Lung (tissue), 12 donors: ENCODE measurements around the gene CLIC1. TPM values are rescaled to one million over a fixed set of nuclear protein-coding genes. Genes with fewer than 3 reads are reported as not detected.

ENCODE experiments used
- ATAC-seq: fragments of 200-7000 bp; cut with Tn5 transposase; one replicate; pipeline ENCODE4 v1.9.1; 2020; ENCODE audit warnings: moderate number of reproducible peaks; ENCODE audit not compliant: insufficient read depth, low FRiP score
- DNase-seq, 3 donors: peaks; one replicate each; pipeline ENCODE4 v3.0.0-alpha.2; 2013 to 2017
- H3K27ac ChIP-seq, 2 donors: one replicate each; pipeline ENCODE4 v1.5.1; 2013; ENCODE audit warnings: mild to moderate bottlenecking in 2 of 2, moderate library complexity in 2 of 2, control low read depth in 1 of 2, inconsistent platforms in 1 of 2, low read depth in 1 of 2, low read length in 1 of 2
- H3K27me3 ChIP-seq, 3 donors: one replicate each; pipeline ENCODE4 v1.5.1; 2013; ENCODE audit warnings: low read length in 2 of 3; ENCODE audit not compliant: control insufficient read depth in 3 of 3, insufficient read depth in 3 of 3
- H3K36me3 ChIP-seq, 4 donors: one replicate each; pipeline ENCODE4 v1.5.1; 2013; ENCODE audit warnings: low read length in 4 of 4, mild to moderate bottlenecking in 1 of 4, moderate library complexity in 1 of 4; ENCODE audit not compliant: control insufficient read depth in 4 of 4, insufficient read depth in 4 of 4
- H3K4me1 ChIP-seq, 5 donors: one replicate each; pipeline ENCODE4 v1.5.1; 2013; ENCODE audit warnings: low read length in 5 of 5, mild to moderate bottlenecking in 2 of 5, moderate library complexity in 1 of 5; ENCODE audit not compliant: control insufficient read depth in 5 of 5, insufficient read depth in 5 of 5
- H3K4me3 ChIP-seq: one replicate; pipeline ENCODE4 v1.5.1; 2013; ENCODE audit warnings: mild to moderate bottlenecking, control low read depth, moderate library complexity
- H3K9ac ChIP-seq, 2 donors: one replicate each; pipeline ENCODE4 v1.5.1; 2013; ENCODE audit warnings: low read length in 2 of 2, control low read depth in 1 of 2; ENCODE audit not compliant: insufficient read depth in 1 of 2
- H3K9me3 ChIP-seq, 4 donors: one replicate each; pipeline ENCODE4 v1.5.1; 2013; ENCODE audit warnings: low read length in 3 of 4, mild to moderate bottlenecking in 1 of 4, moderate library complexity in 1 of 4; ENCODE audit not compliant: control insufficient read depth in 4 of 4, insufficient read depth in 3 of 4
- WGBS, 2 donors: extraction: QIAGEN DNeasy Blood & Tissue Kit; methylation state at CpG; one replicate each; pipeline ENCODE4 v1.1.7; 2013; 5-methylcytosine and 5-hydroxymethylcytosine counted together
- polyA plus RNA-seq, 2 donors: library from polyadenylated mRNA; stranded (reverse); fragments of 200-250 nt; gene quantifications; one replicate each; pipeline ENCODE4 v1.2.1, GENCODE V29; 2013
- total RNA-seq, 2 donors: library from RNA; depleted of rRNA in 1 of 2; stranded (reverse); fragments of >200 nt in 1 of 2; gene quantifications; one replicate each; pipeline ENCODE4 v1.2.1, GENCODE V29; 2014 to 2021
- TF ChIP-seq, protein P1 (sequence below): IDR thresholded peaks from 2 replicates; pipeline ENCODE4 v1.5.1; 2012; ENCODE audit warnings: mild to moderate bottlenecking; ENCODE audit errors: control extremely low read depth, extremely low read depth
- donor health status: control.
- donor health status: control.
- donor health status: Bipolar disorder and iron deficiency.
- donor health status: healthy.
- donor health status: DM: yes; HTN: yes; CAD: no.

The CLIC1 gene
- total and polyA plus RNA-seq, 4 donors, result 231 to 763 (median 378) TPM

DNA sequence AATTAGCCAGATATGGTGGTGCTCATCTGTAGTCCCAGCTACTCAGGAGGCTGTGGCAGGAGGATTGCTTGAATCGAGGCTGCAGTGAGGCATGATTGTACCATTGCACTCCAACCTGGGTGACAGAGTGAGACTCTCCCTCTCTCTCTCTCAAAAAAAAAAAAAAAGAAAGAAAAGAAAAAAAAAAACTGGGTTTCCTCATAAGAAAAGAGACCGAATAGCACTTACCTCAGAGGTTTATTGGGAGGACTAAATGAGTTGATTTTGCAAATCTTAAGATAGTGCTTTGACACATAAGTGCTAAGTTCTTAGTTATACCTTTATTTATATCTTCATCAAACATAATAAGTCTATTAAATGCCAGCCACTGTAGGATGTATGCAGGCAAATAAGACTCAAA, 34.5 kb upstream of the CLIC1 start:
- H3K4me3 ChIP-seq, result no peak overlapping the region
- H3K9ac ChIP-seq, result no peak overlapping the region
- no peaks in the 10 kb centered on the region for H3K36me3 ChIP-seq
- peaks cover 0 to 2% (median 0%) of the 10 kb centered on the region in 4 donors for H3K9me3 ChIP-seq
- no peak overlapping the region for H3K27ac ChIP-seq
- TF ChIP-seq, protein P1, sequence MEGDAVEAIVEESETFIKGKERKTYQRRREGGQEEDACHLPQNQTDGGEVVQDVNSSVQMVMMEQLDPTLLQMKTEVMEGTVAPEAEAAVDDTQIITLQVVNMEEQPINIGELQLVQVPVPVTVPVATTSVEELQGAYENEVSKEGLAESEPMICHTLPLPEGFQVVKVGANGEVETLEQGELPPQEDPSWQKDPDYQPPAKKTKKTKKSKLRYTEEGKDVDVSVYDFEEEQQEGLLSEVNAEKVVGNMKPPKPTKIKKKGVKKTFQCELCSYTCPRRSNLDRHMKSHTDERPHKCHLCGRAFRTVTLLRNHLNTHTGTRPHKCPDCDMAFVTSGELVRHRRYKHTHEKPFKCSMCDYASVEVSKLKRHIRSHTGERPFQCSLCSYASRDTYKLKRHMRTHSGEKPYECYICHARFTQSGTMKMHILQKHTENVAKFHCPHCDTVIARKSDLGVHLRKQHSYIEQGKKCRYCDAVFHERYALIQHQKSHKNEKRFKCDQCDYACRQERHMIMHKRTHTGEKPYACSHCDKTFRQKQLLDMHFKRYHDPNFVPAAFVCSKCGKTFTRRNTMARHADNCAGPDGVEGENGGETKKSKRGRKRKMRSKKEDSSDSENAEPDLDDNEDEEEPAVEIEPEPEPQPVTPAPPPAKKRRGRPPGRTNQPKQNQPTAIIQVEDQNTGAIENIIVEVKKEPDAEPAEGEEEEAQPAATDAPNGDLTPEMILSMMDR, result no peak
- peaks cover 0 to 6% (median 0%) of the 10 kb centered on the region in 5 donors for H3K4me1 ChIP-seq
- no peak for DNase-seq
- WGBS, 2 donors, result 80 to 84% methylated on average over 2 of the region's 2 CpGs
- no peak for ATAC-seq
- no peaks in the 10 kb centered on the region for H3K27me3 ChIP-seq

DNA sequence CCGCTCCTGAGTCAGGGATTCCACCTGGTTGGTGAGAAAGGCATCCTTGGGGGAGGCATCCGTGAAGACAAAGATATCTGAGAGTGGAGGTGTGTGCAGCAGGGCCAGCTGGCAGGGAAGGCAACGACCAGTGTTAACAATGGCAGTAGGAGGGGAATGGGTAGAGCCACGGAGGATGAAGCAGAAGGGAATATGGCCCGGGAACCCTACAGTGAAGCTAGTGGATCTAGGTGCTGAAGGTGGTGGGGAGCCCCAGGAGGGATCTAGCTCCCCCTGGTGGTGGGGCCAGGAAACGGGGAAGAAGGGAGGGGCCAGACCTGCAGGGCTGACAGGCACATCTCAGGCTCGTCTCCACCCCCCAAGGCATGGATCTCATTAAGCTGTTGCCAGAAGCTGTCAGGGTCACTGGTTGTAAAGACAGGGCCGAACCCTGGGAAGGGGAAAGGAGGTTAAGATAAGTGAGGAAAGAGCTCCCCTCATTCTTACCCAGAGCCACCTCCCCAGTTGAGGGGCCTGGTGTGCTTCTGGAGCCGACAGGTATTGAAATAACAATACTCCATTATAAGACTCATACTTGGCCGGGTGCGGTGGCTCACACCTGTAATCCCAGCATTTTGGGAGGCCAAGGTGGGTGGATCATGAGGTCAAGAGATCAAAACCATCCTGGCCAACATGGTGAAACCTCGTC, 33.5 kb upstream of the CLIC1 start:
- Histone ChIP-seq H3K9ac (no peak overlapping the region), H3K27me3 (no peaks in the 10 kb centered on the region), H3K36me3 (no peaks in the 10 kb centered on the region), H3K4me1 (peaks cover 0 to 6% (median 0%) of the 10 kb centered on the region in 5 donors), H3K4me3 (no peak overlapping the region), H3K9me3 (peaks cover 0 to 2% (median 0%) of the 10 kb centered on the region in 4 donors), H3K27ac (no peak overlapping the region)
- TF ChIP-seq, protein P1, result peak; percentile 63
- peak in 1 of 3 donors; percentile 35 for DNase-seq
- WGBS, 2 donors, result 58% methylated on average over 12 of the region's 12 CpGs
- ATAC-seq, result peak; percentile 90

DNA sequence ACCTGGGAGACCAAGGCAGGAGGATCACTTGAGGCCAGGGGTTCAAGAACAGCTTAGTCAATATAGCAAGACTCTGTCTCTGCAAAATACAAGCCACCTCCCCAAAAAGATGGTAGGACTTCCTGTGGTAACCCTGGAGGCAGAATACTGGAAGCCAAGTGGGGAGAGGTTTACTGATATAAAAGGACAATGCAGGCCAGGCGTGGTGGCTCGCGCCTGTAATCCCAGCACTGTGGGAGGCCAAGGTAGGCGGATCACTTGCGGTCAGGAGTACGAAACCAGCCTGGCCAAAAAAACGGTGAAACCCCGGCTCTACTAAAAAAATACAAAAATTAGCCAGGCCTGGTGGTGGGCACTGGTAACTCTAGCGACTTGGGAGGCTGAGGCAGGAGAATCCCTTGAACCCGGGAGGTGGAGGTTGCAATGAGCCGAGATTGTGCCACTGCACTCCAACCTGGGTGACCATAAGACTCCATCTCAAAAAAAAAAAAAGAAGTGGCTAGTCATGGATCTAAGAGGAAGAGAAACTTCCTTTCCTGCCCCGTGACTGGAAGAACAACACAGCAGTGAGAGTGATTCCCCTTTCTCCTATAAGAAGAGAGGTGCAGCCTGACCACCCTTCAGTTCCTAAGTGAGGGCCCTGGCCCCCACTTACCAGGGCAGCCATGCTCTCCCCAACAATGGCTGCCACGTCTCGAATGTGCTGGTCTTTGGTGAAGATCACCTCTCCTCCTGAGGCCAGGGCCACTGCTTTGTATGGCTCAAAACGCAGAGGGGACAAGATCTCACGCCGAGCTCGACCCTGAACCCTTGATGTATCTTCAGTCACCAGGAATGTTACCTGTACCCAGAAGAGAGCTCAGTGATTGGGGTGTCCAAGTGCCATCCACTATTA, 32.3 kb upstream of the CLIC1 start:
- WGBS, 2 donors, result 85 to 87% methylated on average over 18 of the region's 18 CpGs
- no peak for ATAC-seq
- Histone ChIP-seq H3K4me3 (no peak overlapping the region), H3K27me3 (no peaks in the 10 kb centered on the region), H3K9me3 (peaks cover 0 to 2% (median 0%) of the 10 kb centered on the region in 4 donors), H3K36me3 (no peaks in the 10 kb centered on the region), H3K9ac (no peak overlapping the region), H3K27ac (peak overlapping the region in 1 of 2 donors; percentile 34), H3K4me1 (peaks cover 0 to 6% (median 0%) of the 10 kb centered on the region in 5 donors)
- TF ChIP-seq, protein P1, result no peak
- no peak for DNase-seq
